Panc1 (cell line): Measurements from ENCODE around the gene NUDT4. TPM values are rescaled to one million over a fixed set of nuclear protein-coding genes. Genes with fewer than 3 reads are reported as not detected.

Source experiments
- ATAC-seq: fragments of 200-7000 bp; cut with Tn5 transposase; 2 replicates; pipeline ENCODE4 v1.9.1; 2020; ENCODE audit warnings: mild to moderate bottlenecking, moderate library complexity
- BruUV-seq: library from RNA; stranded (reverse); fragments of 400-500 nt; replicated peaks from 2 replicates; lab custom pipeline; 2021; lab: Mats Ljungman, UMichigan
- CTCF ChIA-PET: fragments of 300-600 bp; sonication (Branson Sonifier 250); formaldehyde crosslinking; loops from one replicate; lab custom pipeline; 2022; ENCODE audit warnings: antibody characterized with exemption; lab: Charles Lee
- POLR2A ChIA-PET: fragments of 300-600 bp; sonication (Branson Sonifier 250); formaldehyde crosslinking; loops from one replicate; lab custom pipeline; 2022; ENCODE audit warnings: antibody characterized with exemption; lab: Charles Lee
- DNase-seq: peaks from one replicate; pipeline ENCODE4 v3.0.0-alpha.2; 2010; ENCODE audit warnings: low read depth, low spot score
- H3K27ac ChIP-seq: 2 replicates; pipeline ENCODE4 v1.5.1; 2011; ENCODE audit warnings: mild to moderate bottlenecking, low read length, inconsistent platforms
- H3K27me3 ChIP-seq: fragments of 200-500 bp; sonication (Bioruptor generic); 2 replicates; pipeline ENCODE4 v1.6.0; 2014; ENCODE audit warnings: low read length, inconsistent platforms; ENCODE audit not compliant: control insufficient read depth, insufficient read depth
- H3K36me3 ChIP-seq: fragments of 200-500 bp; sonication (Bioruptor generic); 2 replicates; pipeline ENCODE4 v1.5.1; 2014; ENCODE audit warnings: inconsistent platforms, mild to moderate bottlenecking, low read length, moderate library complexity; ENCODE audit not compliant: control insufficient read depth, insufficient read depth
- H3K4me1 ChIP-seq: 2 replicates; pipeline ENCODE4 v1.5.1; 2011; ENCODE audit warnings: inconsistent platforms, mild to moderate bottlenecking, low read length, moderate library complexity; ENCODE audit not compliant: control insufficient read depth, insufficient read depth
- H3K4me3 ChIP-seq, 2 experiments: 2 replicates each; pipeline ENCODE4 v1.5.1; 2011 to 2012; ENCODE audit warnings: low read depth in 2 of 2, low read length in 2 of 2, mild to moderate bottlenecking in 2 of 2, inconsistent platforms in 1 of 2, moderate library complexity in 1 of 2
- H3K9me3 ChIP-seq: fragments of 200-500 bp; sonication (Bioruptor generic); 2 replicates; pipeline ENCODE4 v1.5.1; 2014; ENCODE audit warnings: low read depth, mild to moderate bottlenecking, inconsistent platforms, low read length, moderate library complexity; ENCODE audit not compliant: control insufficient read depth, insufficient read depth
- CTCF ChIP-seq: fragments of 450-650 bp; IDR thresholded peaks from 2 replicates; pipeline ENCODE4 v1.5.1; 2017; ENCODE audit warnings: mild to moderate bottlenecking
- POLR2AphosphoS5 ChIP-seq: IDR thresholded peaks from 2 replicates; pipeline ENCODE4 v1.6.1; 2012; ENCODE audit warnings: mild to moderate bottlenecking, low read depth, low read length, moderate library complexity
- REST ChIP-seq, 2 experiments: IDR thresholded peaks; 2 replicates each; pipeline ENCODE4 v1.6.1; 2011 to 2012; ENCODE audit warnings: low read depth in 2 of 2, control low read depth in 1 of 2, low read length in 1 of 2, mild to moderate bottlenecking in 1 of 2, moderate library complexity in 1 of 2; ENCODE audit not compliant: insufficient read depth in 1 of 2
- SIN3A ChIP-seq: IDR thresholded peaks from 2 replicates; pipeline ENCODE4 v1.6.1; 2012; ENCODE audit warnings: low read depth, mild to moderate bottlenecking, low read length, moderate library complexity, borderline replicate concordance; ENCODE audit not compliant: insufficient read depth
- TCF7L2 ChIP-seq: IDR thresholded peaks from 2 replicates; pipeline ENCODE4 v1.6.1; 2011; ENCODE audit warnings: mild to moderate bottlenecking, low read depth, low read length, inconsistent platforms
- in situ Hi-C: cut with HindIII; loops from 2 replicates; pipeline ENCODE4 v1.10.0; 2016; ENCODE audit warnings: low sequenced_read_pairs, low pct_unique_long_range_greater_than_20kb
- intact Hi-C: fragments of 100-400 bp; cut with micrococcal nuclease; formaldehyde crosslinking; loops from one replicate; pipeline ENCODE4 v1.10.0; 2022; ENCODE audit not compliant: unreplicated experiment
- total RNA-seq: library from RNA; stranded (reverse); gene quantifications from one replicate; pipeline ENCODE4 v1.2.1, GENCODE V29; 2021; ENCODE audit not compliant: unreplicated experiment

Gene NUDT4
- total RNA-seq, 1 experiment from 2014 or later, result 45.7 TPM

DNA sequence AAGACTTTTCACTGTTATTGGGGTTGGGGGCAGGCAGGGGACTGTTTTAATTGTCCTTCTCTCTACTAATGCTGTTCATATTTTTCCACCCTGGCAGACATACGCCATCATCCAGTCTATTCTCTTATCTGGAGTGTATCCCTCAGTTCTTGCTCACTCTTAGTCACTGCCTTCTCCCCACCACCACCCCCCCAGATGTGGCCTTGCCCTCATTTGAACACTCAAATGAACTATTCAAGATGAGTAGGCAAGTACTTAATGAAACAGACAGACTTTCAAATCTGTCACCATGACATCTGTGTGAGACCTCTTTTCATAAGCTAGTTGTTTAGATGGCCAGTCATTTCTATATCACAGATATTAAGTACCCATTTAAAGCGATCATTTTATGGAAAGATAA is 10.1 kb downstream of the NUDT4 start:
- TF ChIP-seq POLR2AphosphoS5, result no peak
- TF ChIP-seq TCF7L2, result no peak
- no peak for TF ChIP-seq REST (IDR thresholded peaks at IDR 0.05; ENCODE audit: insufficient read depth in 1 of 2, low read depth in 2 of 2, low read length in 1 of 2)
- no peak for TF ChIP-seq SIN3A
- TF ChIP-seq CTCF, result no peak
- ChIA-PET CTCF (no interaction called here), POLR2A (interaction anchor here (0.7 kb wide), 1 partner anchor 9 kb away, joined by 6 read pairs; no protein-coding TSS in a partner anchor)
- in situ Hi-C loops (no loop called here), intact Hi-C loops (no loop called here)
- no TSS peak for BruUV-seq
- Histone ChIP-seq H3K4me3 (no peak overlapping the region), H3K9me3 (no peaks in the 10 kb centered on the region), H3K4me1 (peaks cover 4% of the 10 kb centered on the region), H3K36me3 (no peaks in the 10 kb centered on the region), H3K27ac (no peak overlapping the region), H3K27me3 (no peaks in the 10 kb centered on the region)
- DNase-seq (no peak), ATAC-seq (no peak)

- Histone ChIP-seq H3K36me3 (no peaks in the 10 kb centered on the region), H3K27ac (no peak overlapping the region), H3K9me3 (no peaks in the 10 kb centered on the region), H3K27me3 (no peaks in the 10 kb centered on the region), H3K4me1 (peaks cover 4% of the 10 kb centered on the region), H3K4me3 (no peak overlapping the region)
- in situ Hi-C loops, result no loop called here
- TF ChIP-seq POLR2AphosphoS5 (no peak), TCF7L2 (no peak), SIN3A (no peak), REST (IDR thresholded peaks at IDR 0.05; ENCODE audit: insufficient read depth in 1 of 2, low read depth in 2 of 2, low read length in 1 of 2) (no peak), CTCF (no peak)
- ATAC-seq, result no peak
- DNase-seq, result no peak
- ChIA-PET POLR2A (no interaction called here), CTCF (no interaction called here)
- intact Hi-C loops, result no loop called here
- BruUV-seq, result no TSS peak
Measured at GRCh38 chr12:93390031-93390430, 12.3 kb downstream of the NUDT4 start.
